Measurements from ENCODE around the gene EVA1A.
"Not testable (repeated sequence)": the region's sequence is repeated elsewhere in the genome, so short reads cannot be mapped to it uniquely, and the experiment has no call there.

Gene EVA1A

GRCh38 chr2:75517547-75518230 is 43.0 kb downstream of the EVA1A start:
- DNase-seq (ENCODE audit: low read depth in 3 of 3) = no peak

GRCh38 chr2:75516378-75517360 is 44.1 kb downstream of the EVA1A start:
- no peak for DNase-seq (ENCODE audit: low read depth in 3 of 3)

GRCh38 chr2:75515584-75516368 is 45.0 kb downstream of the EVA1A start:
- no peak for DNase-seq (ENCODE audit: low read depth in 3 of 3)

- no peak for DNase-seq (ENCODE audit: low read depth in 3 of 3)
Observed at GRCh38 chr2:75513616-75514170, 47.0 kb downstream of the EVA1A start.

GRCh38 chr2:75512455-75513212 is 48.1 kb downstream of the EVA1A start:
- DNase-seq (ENCODE audit: low read depth in 3 of 3) = no peak

GRCh38 chr2:75506101-75506697 is 54.5 kb downstream of the EVA1A start:
- no peak for DNase-seq (ENCODE audit: low read depth in 3 of 3)

- no peak for DNase-seq (ENCODE audit: low read depth in 3 of 3)
Observed at GRCh38 chr2:75505012-75505411, 55.7 kb downstream of the EVA1A start.

GRCh38 chr2:75503048-75503607 is 57.6 kb downstream of the EVA1A start:
- no peak for DNase-seq (ENCODE audit: low read depth in 3 of 3)

- no peak for DNase-seq (ENCODE audit: low read depth in 3 of 3)
Observed at GRCh38 chr2:75500633-75501032, 60.1 kb downstream of the EVA1A start.

GRCh38 chr2:75499534-75499933 is 61.2 kb downstream of the EVA1A start:
- no peak for DNase-seq (ENCODE audit: low read depth in 3 of 3)

GRCh38 chr2:75498907-75499306 is 61.8 kb downstream of the EVA1A start:
- DNase-seq (ENCODE audit: low read depth in 3 of 3) = no peak

- DNase-seq (ENCODE audit: low read depth in 3 of 3) = no peak
Observed at GRCh38 chr2:75497256-75497655, 63.5 kb downstream of the EVA1A start.

- DNase-seq (ENCODE audit: low read depth in 3 of 3) = no peak
Observed at GRCh38 chr2:75495862-75496261, 64.9 kb downstream of the EVA1A start.

GRCh38 chr2:75494137-75494769 is 66.5 kb downstream of the EVA1A start:
- DNase-seq (ENCODE audit: low read depth in 3 of 3) = no peak

GRCh38 chr2:75493230-75493629 is 67.5 kb downstream of the EVA1A start:
- DNase-seq (ENCODE audit: low read depth in 3 of 3) = no peak

- DNase-seq (ENCODE audit: low read depth in 3 of 3) = no peak
Observed at GRCh38 chr2:75491129-75491753, 69.5 kb downstream of the EVA1A start.

- DNase-seq (ENCODE audit: low read depth in 3 of 3) = no peak
Observed at GRCh38 chr2:75489721-75490120, 71.0 kb downstream of the EVA1A start.

GRCh38 chr2:75488157-75488556 is 72.6 kb downstream of the EVA1A start:
- DNase-seq (ENCODE audit: low read depth in 3 of 3) = no peak

- not testable (repeated sequence) for DNase-seq (ENCODE audit: low read depth in 3 of 3)
Observed at GRCh38 chr2:75486735-75487134, 74.0 kb downstream of the EVA1A start.

All from stimulated activated CD4-positive, alpha-beta T cell treated with anti-CD3 and anti-CD28 coated beads, TNF-alpha, amount 100 ng/mL, for 48 hours (primary cell).